Upper lobe of left lung (tissue), 6 donors: ENCODE results near the gene FAM168A. TPM values are rescaled to one million over a fixed set of nuclear protein-coding genes. Genes with fewer than 3 reads are reported as not detected.

Source experiments
- ATAC-seq, 2 donors: fragments of 200-7000 bp; cut with Tn5 transposase; one replicate each; pipeline ENCODE4 v1.9.1; 2022; ENCODE audit warnings: mild to moderate bottlenecking in 2 of 2, moderate library complexity in 2 of 2; ENCODE audit not compliant: low FRiP score in 2 of 2
- DNase-seq, 2 donors: peaks; one replicate each; pipeline ENCODE4 v3.0.0-alpha.2; 2019 to 2020
- H3K27ac ChIP-seq, 4 donors: fragments of 200-600 bp; sonication (generic); one replicate each; pipeline ENCODE4 v1.5.1; 2016 to 2019
- H3K27me3 ChIP-seq, 4 donors: fragments of 200-600 bp; sonication (generic); one replicate each; pipeline ENCODE4 v1.5.1; 2017 to 2019
- H3K36me3 ChIP-seq, 4 donors: fragments of 200-600 bp; sonication (generic); one replicate each; pipeline ENCODE4 v1.5.1; 2016 to 2019
- H3K4me1 ChIP-seq, 4 donors: fragments of 200-600 bp; sonication (generic); one replicate each; pipeline ENCODE4 v1.5.1; 2018 to 2019
- H3K4me3 ChIP-seq, 4 donors: fragments of 200-600 bp; sonication (generic); one replicate each; pipeline ENCODE4 v1.5.1; 2017 to 2019; ENCODE audit warnings: mild to moderate bottlenecking in 2 of 4, moderate library complexity in 1 of 4
- H3K9me3 ChIP-seq, 4 donors: fragments of 200-600 bp; sonication (generic); one replicate each; pipeline ENCODE4 v1.5.1; 2018 to 2019
- CTCF ChIP-seq, 6 experiments: fragments of 450-650 bp in 4 of 6; fragments of 200-600 bp in 2 of 6; sonication (generic) in 2 of 6; IDR thresholded peaks; one replicate each; pipeline ENCODE4 v1.5.1; 2016 to 2019; ENCODE audit warnings: antibody characterized with exemption in 6 of 6
- EP300 ChIP-seq, 4 donors: sonication (generic); formaldehyde crosslinking; IDR thresholded peaks; one replicate each; pipeline ENCODE4 v1.5.1; 2017; ENCODE audit warnings: antibody characterized with exemption in 4 of 4, control low read depth in 2 of 4
- POLR2A ChIP-seq, 4 donors: fragments of 450-650 bp; IDR thresholded peaks; one replicate each; pipeline ENCODE4 v1.5.1; 2016 to 2017; ENCODE audit warnings: antibody characterized with exemption in 4 of 4, mild to moderate bottlenecking in 2 of 4
- POLR2AphosphoS5 ChIP-seq, 2 donors: sonication (generic); formaldehyde crosslinking; IDR thresholded peaks; one replicate each; pipeline ENCODE4 v1.5.1; 2017; ENCODE audit warnings: antibody characterized with exemption in 2 of 2
- WGBS, 2 donors: methylation state at CpG; one replicate each; pipeline ENCODE4 v1.1.5; 2017 to 2018; 5-methylcytosine and 5-hydroxymethylcytosine counted together
- total RNA-seq, 6 donors: library from RNA; depleted of rRNA in 4 of 6; stranded (reverse); fragments of >200 nt in 4 of 6; gene quantifications; one replicate each; pipeline versions ENCODE4 v1.1.0 to v1.2.1, GENCODE V29; 2016 to 2021
- donor health status: DM: no; HTN: no; CAD: no; lungs with moderate emphysema.
- donor health status: DM: no; HTN: yes; CAD: no; lungs with severe emphysema.

Gene FAM168A
- total RNA-seq, 6 donors from 2014 or later: 15.7 to 30.7 (median 24.1) TPM

DNA sequence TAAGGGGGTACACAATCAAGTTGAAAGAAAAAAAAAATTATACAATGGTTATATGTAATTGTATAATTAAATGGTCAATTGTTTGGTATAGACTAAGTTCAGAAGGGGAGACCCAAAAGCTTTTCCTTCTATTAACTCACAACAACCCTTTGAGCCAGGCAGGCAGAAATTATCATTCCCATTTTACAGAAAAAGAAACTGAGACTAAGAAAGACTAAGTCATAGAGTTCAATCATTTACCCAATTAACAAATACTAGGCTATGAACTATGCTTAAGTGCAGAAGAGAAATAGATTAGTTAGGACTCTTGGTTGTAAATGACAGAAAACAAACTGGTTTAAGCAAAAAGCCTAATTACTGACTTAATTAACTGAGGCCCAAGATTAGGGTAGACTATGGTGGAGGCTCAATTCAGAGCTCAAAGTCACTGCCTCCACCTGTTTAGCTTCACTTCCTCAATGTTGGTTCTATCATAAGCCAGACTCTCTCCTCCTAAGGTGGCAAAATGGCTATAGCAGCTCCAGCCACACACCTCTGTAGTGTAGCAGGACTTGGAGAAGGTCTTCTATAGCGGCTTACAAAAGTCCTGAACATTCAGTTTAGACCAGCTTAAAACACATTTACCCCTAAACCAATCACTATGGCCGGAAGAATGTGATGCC lies 34.2 kb downstream of the FAM168A start:
- H3K4me1 ChIP-seq: peaks cover 0 to 4% (median 2%) of the 10 kb centered on the region in 4 donors
- no peak overlapping the region for H3K4me3 ChIP-seq
- DNase-seq (no peak), ATAC-seq (no peak)
- WGBS, 2 donors: 100% methylated on average over 2 of the region's 2 CpGs
- no peaks in the 10 kb centered on the region for H3K36me3 ChIP-seq
- H3K9me3 ChIP-seq: no peaks in the 10 kb centered on the region
- H3K27ac ChIP-seq: no peak overlapping the region
- no peak for TF ChIP-seq POLR2AphosphoS5 (IDR thresholded peaks at IDR 0.05)
- no peak for TF ChIP-seq EP300 (IDR thresholded peaks at IDR 0.05)
- TF ChIP-seq CTCF (IDR thresholded peaks at IDR 0.05): no peak
- no peak for TF ChIP-seq POLR2A (IDR thresholded peaks at IDR 0.05)
- no peaks in the 10 kb centered on the region for H3K27me3 ChIP-seq

DNA sequence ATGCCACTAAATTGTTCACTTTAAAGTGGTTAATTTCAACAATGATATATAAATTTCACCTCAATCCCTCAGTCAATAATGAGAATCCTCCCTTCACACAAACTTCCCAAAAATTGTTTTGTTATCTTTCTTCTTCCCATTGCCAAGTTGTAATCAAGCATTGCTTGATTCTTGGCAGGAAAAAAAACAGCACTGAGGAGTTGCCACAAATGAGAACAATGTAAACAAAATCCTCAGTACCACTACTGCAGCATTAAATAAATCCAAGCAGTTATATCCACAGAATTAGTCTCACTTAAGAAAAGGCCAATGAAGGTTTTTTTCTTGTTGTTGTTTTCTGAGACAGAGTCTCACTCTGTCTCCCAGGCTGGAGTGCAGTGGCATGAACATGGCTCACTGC lies 38.2 kb downstream of the FAM168A start:
- ATAC-seq: no peak
- H3K4me3 ChIP-seq: no peak overlapping the region
- no peaks in the 10 kb centered on the region for H3K9me3 ChIP-seq
- no peak overlapping the region for H3K27ac ChIP-seq
- peaks cover 0 to 5% (median 0%) of the 10 kb centered on the region in 4 donors for H3K4me1 ChIP-seq
- no peaks in the 10 kb centered on the region for H3K36me3 ChIP-seq
- H3K27me3 ChIP-seq: no peaks in the 10 kb centered on the region
- no peak for TF ChIP-seq POLR2A (IDR thresholded peaks at IDR 0.05)
- no peak for TF ChIP-seq POLR2AphosphoS5 (IDR thresholded peaks at IDR 0.05)
- no peak for TF ChIP-seq CTCF (IDR thresholded peaks at IDR 0.05)
- no peak for TF ChIP-seq EP300 (IDR thresholded peaks at IDR 0.05)
- no peak for DNase-seq

- ATAC-seq (no peak), DNase-seq (no peak)
- no peaks in the 10 kb centered on the region for H3K9me3 ChIP-seq
- TF ChIP-seq EP300 (IDR thresholded peaks at IDR 0.05) (no peak), POLR2A (IDR thresholded peaks at IDR 0.05) (no peak), CTCF (IDR thresholded peaks at IDR 0.05) (no peak), POLR2AphosphoS5 (IDR thresholded peaks at IDR 0.05) (no peak)
- H3K4me1 ChIP-seq: peaks cover 0 to 6% (median 5%) of the 10 kb centered on the region in 4 donors
- no peak overlapping the region for H3K27ac ChIP-seq
- no peaks in the 10 kb centered on the region for H3K27me3 ChIP-seq
- no peak overlapping the region for H3K4me3 ChIP-seq
- H3K36me3 ChIP-seq: no peaks in the 10 kb centered on the region
- WGBS, 2 donors: 75 to 89% methylated on average over 3 of the region's 3 CpGs
Measured at GRCh38 chr11:73556966-73557365, 40.9 kb downstream of the FAM168A start.

- no peaks in the 10 kb centered on the region for H3K36me3 ChIP-seq
- H3K27ac ChIP-seq: no peak overlapping the region
- 85 to 94% methylated on average over 3 of the region's 3 CpGs for WGBS, 2 donors
- no peaks in the 10 kb centered on the region for H3K9me3 ChIP-seq
- TF ChIP-seq POLR2A (IDR thresholded peaks at IDR 0.05) (no peak), EP300 (IDR thresholded peaks at IDR 0.05) (no peak), POLR2AphosphoS5 (IDR thresholded peaks at IDR 0.05) (no peak), CTCF (IDR thresholded peaks at IDR 0.05) (no peak)
- H3K27me3 ChIP-seq: no peaks in the 10 kb centered on the region
- DNase-seq (no peak), ATAC-seq (no peak)
- no peak overlapping the region for H3K4me3 ChIP-seq
- H3K4me1 ChIP-seq: peaks cover 9 to 10% (median 10%) of the 10 kb centered on the region in 4 donors
Measured at GRCh38 chr11:73555615-73556014, 42.3 kb downstream of the FAM168A start.
